Astrocyte of the spinal cord (primary cell): Measurements from ENCODE around the gene DPF1.

Experiments
- DNase-seq: peaks from one replicate; pipeline ENCODE4 v3.0.0; 2011; ENCODE audit warnings: low read depth, low spot score
- H3K4me3 ChIP-seq: 2 replicates; pipeline ENCODE4 v1.5.1; 2011; ENCODE audit warnings: low read depth, mild to moderate bottlenecking, low read length, moderate library complexity
- CTCF ChIP-seq: IDR thresholded peaks from 2 replicates; pipeline ENCODE4 v1.5.1; 2012; ENCODE audit warnings: low read depth, mild to moderate bottlenecking, low read length, inconsistent platforms
- in situ Hi-C: cut with HindIII; loops from 2 replicates; pipeline ENCODE4 v1.10.0; 2017; ENCODE audit warnings: low sequenced_read_pairs

The DPF1 gene

GRCh38 chr19:38224014-38224862 lies at the start of gene DPF1:
Gene DPF1 (minus strand): TSS chr19:38224222. CDS start chr19:38224142, 80 bp downstream.
- in situ Hi-C loops = no loop called here
- TF ChIP-seq CTCF = peak; percentile 15
- DNase-seq = peak; percentile 62
- H3K4me3 ChIP-seq = peak within 1 kb of the TSS; percentile 55

DNA sequence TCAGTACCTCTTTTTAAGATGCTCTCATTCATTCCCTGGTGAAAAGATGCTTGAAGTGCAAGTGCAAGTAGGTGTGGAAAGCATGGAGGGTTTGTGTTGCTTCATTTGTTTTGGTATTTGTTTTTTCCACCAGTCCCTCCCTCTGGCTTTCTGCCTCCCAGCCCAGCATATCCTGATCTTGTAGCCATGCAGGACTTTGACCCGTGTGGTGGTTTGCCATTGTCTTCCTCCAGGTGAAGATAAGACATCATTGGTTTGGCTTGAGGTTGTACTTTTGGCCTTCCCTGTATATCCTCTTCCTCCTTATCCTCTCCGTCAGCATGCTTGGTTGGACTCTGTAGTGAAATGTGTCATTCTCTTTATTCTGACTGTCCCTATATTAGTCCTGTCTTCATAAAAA lies 49.5 kb upstream of the DPF1 start:
- TF ChIP-seq CTCF = no peak
- H3K4me3 ChIP-seq = no peak overlapping the region
- in situ Hi-C loops = loop anchor here (25.0 kb wide), 1 partner anchor 136 kb away; no protein-coding TSS in a partner anchor
- DNase-seq = no peak

DNA sequence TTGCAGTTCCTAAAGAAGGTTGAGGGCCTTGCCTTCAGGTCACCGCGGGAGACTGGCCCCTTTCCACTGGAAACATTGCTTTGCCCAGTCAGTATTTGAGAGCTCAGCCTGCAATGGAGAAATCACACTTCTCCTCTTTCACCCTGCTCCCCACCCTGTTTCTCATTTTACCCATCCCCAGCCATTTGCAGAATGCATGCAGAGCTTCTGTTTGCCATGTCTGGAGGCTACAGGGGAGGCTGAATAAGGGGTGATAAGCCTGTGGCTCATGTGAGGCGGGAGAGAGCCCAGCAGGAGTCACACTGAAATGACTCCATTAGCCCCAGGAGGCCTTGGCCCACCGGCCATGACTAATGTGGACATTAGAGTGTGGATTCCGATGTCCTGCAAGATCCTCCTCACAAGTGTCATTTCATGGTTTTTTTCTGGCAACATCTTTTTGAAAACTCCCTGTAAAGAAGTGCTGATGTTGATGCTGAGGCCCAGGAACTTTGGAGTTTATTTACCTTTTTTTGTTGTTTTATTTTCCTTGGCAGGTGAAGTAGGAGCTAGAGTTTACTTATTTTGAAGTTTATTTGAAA lies 46.7 kb upstream of the DPF1 start:
- no peak for TF ChIP-seq CTCF
- H3K4me3 ChIP-seq = no peak overlapping the region
- in situ Hi-C loops = loop anchor here (25.0 kb wide), 1 partner anchor 133 kb away; no protein-coding TSS in a partner anchor
- peak; percentile 75 for DNase-seq

DNA sequence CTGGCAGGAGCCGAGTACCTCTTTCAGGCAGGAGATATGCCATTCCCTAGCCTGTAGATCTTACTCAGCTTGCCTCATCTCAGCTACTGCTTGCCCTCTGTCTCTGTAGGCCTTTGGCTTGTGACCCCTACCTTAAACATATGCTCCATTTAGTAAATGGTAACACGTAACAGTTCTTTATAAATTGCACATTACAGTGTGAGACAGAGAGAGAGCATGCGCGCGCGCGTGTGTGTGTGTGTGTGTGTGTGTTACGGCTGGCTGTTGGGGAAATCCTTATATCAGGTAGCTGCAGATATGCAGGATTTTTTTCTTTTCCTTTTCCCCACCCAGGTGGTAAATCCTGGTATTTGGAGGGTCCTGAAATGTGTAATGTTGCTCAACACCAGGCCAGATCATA lies 44.5 kb upstream of the DPF1 start:
- H3K4me3 ChIP-seq = no peak overlapping the region
- no peak for DNase-seq
- no peak for TF ChIP-seq CTCF
- in situ Hi-C loops = loop anchor here (25.0 kb wide), 1 partner anchor 131 kb away; no protein-coding TSS in a partner anchor

DNA sequence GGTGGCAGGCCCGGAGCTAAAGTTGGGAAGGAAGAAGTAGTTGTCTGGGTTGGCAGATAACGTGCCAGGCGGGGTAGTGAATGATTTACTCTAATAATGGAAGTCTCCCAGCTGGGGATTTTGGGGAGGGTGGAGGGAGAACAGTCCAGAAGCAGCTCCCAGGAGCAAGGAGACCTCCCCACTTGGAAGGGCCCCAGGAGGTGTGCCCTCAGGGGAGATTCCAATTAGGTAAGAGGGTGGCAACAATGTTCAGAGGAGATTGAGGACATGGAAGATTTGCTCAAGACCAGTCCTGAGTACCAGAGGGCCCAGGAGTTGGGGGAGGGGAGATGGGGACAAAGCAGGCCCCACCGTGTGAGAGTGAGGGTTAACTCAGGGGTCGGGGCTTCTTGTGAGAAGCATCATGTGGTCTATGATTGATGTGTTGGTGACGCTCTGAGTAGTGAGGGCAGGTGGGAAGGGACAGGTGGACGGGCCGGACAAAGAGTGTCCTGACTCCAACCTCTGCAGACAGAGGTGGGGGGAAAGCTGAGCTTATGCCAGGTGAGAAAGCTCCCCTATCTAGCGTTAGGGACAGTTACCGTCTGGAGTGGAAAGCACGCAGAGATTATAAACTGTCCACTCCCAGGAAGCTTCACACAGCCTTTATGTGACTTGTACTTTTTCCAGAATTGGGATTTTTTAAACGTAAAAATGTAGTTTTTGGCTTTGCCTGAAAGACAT lies 43.9 kb upstream of the DPF1 start:
- DNase-seq = no peak
- no peak overlapping the region for H3K4me3 ChIP-seq
- no peak for TF ChIP-seq CTCF
- in situ Hi-C loops = loop anchor here (25.0 kb wide), 1 partner anchor 131 kb away; no protein-coding TSS in a partner anchor

DNA sequence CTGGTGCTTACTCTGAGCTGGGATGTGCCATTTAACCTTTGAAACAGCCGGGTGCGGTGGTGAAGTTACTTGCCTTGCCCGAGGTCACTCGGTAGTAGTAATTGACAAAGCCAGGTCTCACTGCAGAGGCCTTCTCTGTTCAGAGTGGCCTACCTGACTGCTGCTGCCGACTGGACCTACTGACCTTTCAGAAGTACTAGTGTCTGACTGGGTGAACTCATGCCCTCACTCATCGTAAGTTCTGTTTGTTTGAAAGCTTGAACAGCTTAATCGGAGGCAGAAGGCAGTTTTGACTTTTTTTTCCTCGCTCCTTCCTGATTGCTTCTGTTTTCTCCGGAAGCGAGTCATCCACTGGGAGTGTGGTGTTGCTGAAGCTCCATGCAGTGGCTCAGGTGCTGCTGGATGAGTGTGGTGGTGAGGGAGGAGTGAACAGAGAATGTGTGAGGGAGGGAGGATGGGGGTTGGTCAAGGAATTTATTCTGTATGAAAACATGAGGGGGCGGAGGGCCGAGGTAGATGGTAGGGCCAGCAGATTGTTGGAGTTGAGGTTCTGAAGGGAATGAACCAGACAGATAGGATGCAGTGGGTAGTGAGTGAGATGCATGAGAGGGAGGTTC lies 43.1 kb upstream of the DPF1 start:
- in situ Hi-C loops = loop anchor here (25.0 kb wide), 1 partner anchor 130 kb away; no protein-coding TSS in a partner anchor

More for the DNA sequence above, 43.1 kb upstream of the DPF1 start:
- TF ChIP-seq CTCF = no peak
- H3K4me3 ChIP-seq = no peak overlapping the region
- DNase-seq = peak; percentile 53
